Glutamatergic neuron (in vitro differentiated cells): ENCODE data around the gene PKM. TPM values are rescaled to one million over a fixed set of nuclear protein-coding genes. Genes with fewer than 3 reads are reported as not detected.
A peak's percentile ranks its signal among the peaks of the same experiment; 100 is the strongest.

Experiments used
- DNase-seq: peaks from one replicate; pipeline ENCODE4 v3.0.0; 2022
- H3K27ac Mint-ChIP-seq: one replicate; pipeline ENCODE4 v1.8.0; 2020; ENCODE audit warnings: mild to moderate bottlenecking, mixed read lengths, inconsistent platforms; ENCODE audit not compliant: unreplicated experiment
- H3K27me3 Mint-ChIP-seq: one replicate; pipeline ENCODE4 v1.8.0; 2020; ENCODE audit warnings: mild to moderate bottlenecking, moderate library complexity, mixed read lengths, inconsistent platforms; ENCODE audit not compliant: unreplicated experiment
- H3K36me3 Mint-ChIP-seq: one replicate; pipeline ENCODE4 v1.8.0; 2020; ENCODE audit warnings: mild to moderate bottlenecking, mixed read lengths, inconsistent platforms; ENCODE audit not compliant: unreplicated experiment
- H3K4me1 Mint-ChIP-seq: one replicate; pipeline ENCODE4 v1.8.0; 2020; ENCODE audit warnings: mild to moderate bottlenecking, low read depth, mixed read lengths, inconsistent platforms; ENCODE audit not compliant: unreplicated experiment
- H3K4me3 Mint-ChIP-seq: one replicate; pipeline ENCODE4 v1.8.0; 2020; ENCODE audit warnings: mild to moderate bottlenecking, mixed read lengths, inconsistent platforms; ENCODE audit not compliant: unreplicated experiment
- H3K9me3 Mint-ChIP-seq: one replicate; pipeline ENCODE4 v1.8.0; 2020; ENCODE audit warnings: mild to moderate bottlenecking, moderate library complexity, mixed read lengths, inconsistent platforms; ENCODE audit not compliant: unreplicated experiment
- CTCF ChIP-seq: fragments of 200-600 bp; sonication (generic); IDR thresholded peaks from one replicate; pipeline ENCODE4 v1.5.0; 2021; ENCODE audit not compliant: partially characterized antibody, unreplicated experiment
- total RNA-seq: library from RNA; stranded (reverse); fragmentation: NEBNext Ultra II Directional; extraction: Animal tissue kit (Norgen Biotek cat#: 25700); gene quantifications from one replicate; pipeline ENCODE4 v1.2.1, GENCODE V29; 2021; ENCODE audit not compliant: unreplicated experiment

Gene PKM
- total RNA-seq, 1 donor from 2014 or later: 949 TPM

GRCh38 chr15:72272997-72273352 is 42.0 kb upstream of the PKM start:
- DNase-seq: no peak
- no peaks in the 10 kb centered on the region for H3K36me3 Mint-ChIP-seq
- H3K27ac Mint-ChIP-seq: peak overlapping the region; percentile 76
- peaks cover 3% of the 10 kb centered on the region for H3K9me3 Mint-ChIP-seq
- H3K4me1 Mint-ChIP-seq: peaks cover 7% of the 10 kb centered on the region
- H3K27me3 Mint-ChIP-seq: peaks cover 3% of the 10 kb centered on the region
- no peak for TF ChIP-seq CTCF
- peak overlapping the region; percentile 74 for H3K4me3 Mint-ChIP-seq

GRCh38 chr15:72272213-72272996 is 41.4 kb upstream of the PKM start, which contains the start of gene PARP6:
PARP6 (minus strand) TSS chr15:72272554; CDS start chr15:72267477, 5,077 bp downstream.
- peak; percentile 98 for DNase-seq
- Mint-ChIP-seq H3K27me3 (peaks cover 3% of the 10 kb centered on the region), H3K36me3 (no peaks in the 10 kb centered on the region), H3K4me3 (peak within 1 kb of the TSS; percentile 92), H3K9me3 (peaks cover 3% of the 10 kb centered on the region), H3K4me1 (peaks cover 7% of the 10 kb centered on the region), H3K27ac (peak within 1 kb of the TSS; percentile 76)
- TF ChIP-seq CTCF: peak; percentile 44

GRCh38 chr15:72271895-72272212 is 40.9 kb upstream of the PKM start:
- Mint-ChIP-seq H3K4me1 (peaks cover 7% of the 10 kb centered on the region), H3K27ac (peak overlapping the region; percentile 74), H3K27me3 (peaks cover 3% of the 10 kb centered on the region), H3K4me3 (peak overlapping the region; percentile 92), H3K9me3 (peaks cover 4% of the 10 kb centered on the region), H3K36me3 (no peaks in the 10 kb centered on the region)
- DNase-seq: no peak
- TF ChIP-seq CTCF: no peak

- TF ChIP-seq CTCF: no peak
- peaks cover 3% of the 10 kb centered on the region for H3K27me3 Mint-ChIP-seq
- peak overlapping the region; percentile 92 for H3K4me3 Mint-ChIP-seq
- DNase-seq: no peak
- no peaks in the 10 kb centered on the region for H3K36me3 Mint-ChIP-seq
- H3K27ac Mint-ChIP-seq: no peak overlapping the region
- peaks cover 7% of the 10 kb centered on the region for H3K4me1 Mint-ChIP-seq
- peaks cover 4% of the 10 kb centered on the region for H3K9me3 Mint-ChIP-seq
These were observed 40.2 kb upstream of the PKM start for GRCh38 chr15:72271221-72271620.

- Mint-ChIP-seq H3K36me3 (no peaks in the 10 kb centered on the region), H3K4me3 (no peak overlapping the region), H3K4me1 (peaks cover 7% of the 10 kb centered on the region), H3K27ac (no peak overlapping the region), H3K27me3 (peaks cover 2% of the 10 kb centered on the region), H3K9me3 (peaks cover 4% of the 10 kb centered on the region)
- no peak for DNase-seq
- no peak for TF ChIP-seq CTCF
These were observed 38.7 kb upstream of the PKM start for GRCh38 chr15:72269739-72270138.
